NCI-H524 treated with DMSO at 0.1 percent for 48 hours (cell line): ENCODE data around the gene KCNQ1.

Source experiments
- DNase-seq: peaks from one replicate; lab custom pipeline; 2025; lab: John Stamatoyannopoulos, UW

KCNQ1 gene

DNA sequence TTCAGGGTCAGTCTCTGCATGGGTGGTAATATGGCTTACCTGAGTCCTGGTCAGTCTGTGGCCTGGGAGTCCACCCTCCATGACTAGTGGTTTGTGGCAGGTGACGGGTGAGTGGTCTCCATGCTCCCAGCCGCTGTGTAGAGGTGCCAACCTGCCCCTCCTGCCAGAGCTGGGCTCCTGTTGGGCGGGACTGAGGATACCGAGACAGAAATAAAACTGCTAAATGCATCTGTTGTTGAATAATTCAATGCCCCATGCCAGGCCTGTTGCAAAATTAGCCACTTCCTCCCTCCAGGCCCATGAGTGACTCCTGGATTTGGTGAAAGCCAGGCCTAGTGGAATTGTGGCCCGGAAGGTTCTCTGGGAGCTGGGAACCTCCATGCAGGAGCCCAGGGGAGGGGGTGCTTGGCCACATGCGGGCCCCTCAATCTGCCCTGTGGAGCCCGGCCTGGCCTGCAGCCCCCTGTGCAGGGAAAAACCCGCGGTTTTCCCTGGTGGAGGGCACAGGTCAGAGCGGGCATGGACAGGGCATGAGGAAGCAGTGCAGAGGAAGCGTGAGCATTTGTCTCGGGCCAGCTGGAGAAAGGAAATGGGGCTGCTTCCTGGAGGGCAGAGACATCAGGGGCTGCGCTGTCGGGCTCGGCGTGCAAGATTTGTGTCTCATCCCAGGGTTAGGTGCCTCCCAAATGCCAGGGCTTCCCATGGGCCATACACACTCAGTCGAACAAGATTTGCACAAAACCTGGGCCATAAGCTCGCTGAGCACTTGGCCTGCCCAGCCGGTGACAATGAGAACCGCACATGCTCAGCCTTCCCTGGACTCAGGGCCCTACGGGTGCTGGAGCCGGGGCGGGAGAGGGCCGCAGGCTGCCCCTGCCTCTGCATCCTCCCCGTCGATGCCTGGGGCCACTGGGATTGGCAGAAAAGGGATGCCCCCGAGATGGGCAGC, 66.9 kb downstream of the KCNQ1 start:
- DNase-seq: no peak

DNA sequence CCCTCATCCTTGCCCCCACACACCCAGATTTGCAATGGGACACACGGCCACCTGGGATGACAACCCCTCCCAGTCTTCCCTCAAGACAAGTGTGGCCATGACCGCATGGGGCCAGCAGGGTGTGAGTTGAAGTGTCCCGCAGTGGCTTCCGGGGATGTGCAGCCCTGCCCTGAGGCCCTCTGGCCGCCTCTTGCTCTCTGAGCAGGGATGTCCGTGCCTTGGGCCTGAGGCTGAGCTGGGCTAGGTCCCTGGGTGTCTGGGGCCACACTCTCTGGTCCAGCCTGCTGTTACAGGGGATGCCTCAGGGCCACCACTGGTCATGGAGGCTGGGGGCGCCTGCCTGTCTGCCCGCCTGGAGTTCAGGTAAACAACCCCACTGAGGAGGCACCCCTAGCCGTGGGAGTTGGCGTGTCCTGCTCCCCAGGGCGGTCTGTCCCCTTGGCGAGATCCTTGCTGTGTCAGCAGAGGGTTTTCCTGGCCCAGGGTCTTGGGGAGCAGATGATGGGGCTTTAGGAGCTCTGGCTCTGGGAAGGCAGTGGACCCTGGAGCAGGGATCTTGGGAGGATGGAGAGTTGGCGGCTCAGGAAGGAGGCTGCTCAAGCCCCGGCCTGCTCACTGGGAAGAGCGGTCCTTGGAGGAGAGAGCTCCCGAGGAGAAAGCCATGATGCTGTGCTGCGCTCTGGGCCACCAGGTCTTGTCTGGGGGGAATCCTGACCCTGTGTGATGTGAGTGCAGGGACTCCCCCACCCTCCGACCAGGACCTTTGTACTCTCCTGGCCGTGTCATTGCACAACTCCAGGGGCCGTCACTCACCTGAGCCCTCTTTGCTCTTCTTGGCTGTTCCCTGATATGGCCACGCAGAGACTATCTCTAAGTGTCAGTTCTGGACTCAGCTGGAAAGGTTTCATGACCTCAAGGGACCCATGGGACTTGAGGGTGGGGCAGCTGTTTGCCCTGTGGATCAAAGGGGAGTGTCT, 67.9 kb downstream of the KCNQ1 start:
- DNase-seq: no peak

DNA sequence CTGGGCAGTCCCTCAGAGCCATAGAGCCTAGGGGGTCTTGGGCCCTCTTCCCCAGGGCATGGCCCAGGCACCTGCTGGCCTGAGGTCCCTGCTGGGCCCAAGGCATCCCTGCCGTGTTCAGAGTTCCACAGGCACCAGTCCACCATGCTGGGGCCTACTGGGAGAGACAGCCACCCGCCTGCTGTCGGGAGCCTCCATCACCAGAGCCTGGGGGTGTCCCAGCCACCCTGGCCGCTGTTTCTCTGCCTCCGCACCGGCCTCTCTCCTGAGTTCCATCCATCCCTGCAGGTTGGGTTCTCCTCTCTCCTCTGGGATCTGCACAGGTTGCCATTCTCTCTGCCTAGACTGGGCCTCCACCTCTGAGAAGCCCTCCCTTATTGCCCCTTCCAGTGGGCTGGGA, 68.6 kb downstream of the KCNQ1 start:
- DNase-seq: no peak

DNA sequence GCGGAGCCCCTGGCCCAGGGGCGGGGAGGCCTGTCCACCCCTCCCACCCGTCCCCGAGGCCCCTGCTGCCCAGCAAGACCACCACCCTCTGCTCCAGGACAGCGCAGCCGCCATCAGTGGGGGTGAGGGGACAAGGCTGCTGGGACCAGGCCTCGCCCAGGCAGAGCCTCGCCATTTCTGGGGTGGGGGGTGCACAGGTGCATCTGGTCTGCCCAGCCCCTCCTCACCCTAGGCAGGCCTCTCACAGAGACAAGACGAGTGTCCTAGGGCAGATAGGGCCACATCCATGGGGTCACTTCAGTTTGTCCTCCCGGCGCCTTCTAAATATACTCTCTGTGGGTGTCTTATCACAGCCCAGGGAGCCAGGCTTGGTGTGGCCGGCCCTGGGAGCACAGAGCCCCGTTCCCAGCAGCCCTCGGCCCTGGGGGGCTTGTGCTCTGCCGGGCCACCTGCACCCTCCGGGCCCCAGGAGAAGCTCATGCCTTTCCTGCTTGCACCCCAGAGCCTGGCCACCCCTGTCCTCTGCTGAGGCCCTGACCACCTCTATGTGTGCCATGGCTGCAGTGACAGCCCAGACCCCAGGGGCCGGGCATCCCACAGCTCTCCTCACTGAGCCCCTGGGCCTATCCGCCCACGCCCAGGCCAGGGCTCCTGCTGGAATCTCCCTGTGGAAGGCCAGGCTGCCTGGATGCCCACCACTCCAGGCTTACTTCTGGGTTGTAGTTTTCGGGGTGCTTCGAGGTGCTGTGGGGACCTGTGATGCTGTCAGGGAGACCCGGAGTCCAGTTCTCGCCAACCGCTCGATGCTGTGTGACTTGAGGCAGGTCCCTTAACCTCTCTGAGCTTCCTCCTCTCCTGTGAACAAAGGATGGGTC, 70.8 kb downstream of the KCNQ1 start:
- no peak for DNase-seq

- DNase-seq: no peak
Observed at GRCh38 chr11:2516276-2517015, 71.6 kb downstream of the KCNQ1 start.

- DNase-seq: no peak
Observed at GRCh38 chr11:2517016-2517385, 72.2 kb downstream of the KCNQ1 start.

DNA sequence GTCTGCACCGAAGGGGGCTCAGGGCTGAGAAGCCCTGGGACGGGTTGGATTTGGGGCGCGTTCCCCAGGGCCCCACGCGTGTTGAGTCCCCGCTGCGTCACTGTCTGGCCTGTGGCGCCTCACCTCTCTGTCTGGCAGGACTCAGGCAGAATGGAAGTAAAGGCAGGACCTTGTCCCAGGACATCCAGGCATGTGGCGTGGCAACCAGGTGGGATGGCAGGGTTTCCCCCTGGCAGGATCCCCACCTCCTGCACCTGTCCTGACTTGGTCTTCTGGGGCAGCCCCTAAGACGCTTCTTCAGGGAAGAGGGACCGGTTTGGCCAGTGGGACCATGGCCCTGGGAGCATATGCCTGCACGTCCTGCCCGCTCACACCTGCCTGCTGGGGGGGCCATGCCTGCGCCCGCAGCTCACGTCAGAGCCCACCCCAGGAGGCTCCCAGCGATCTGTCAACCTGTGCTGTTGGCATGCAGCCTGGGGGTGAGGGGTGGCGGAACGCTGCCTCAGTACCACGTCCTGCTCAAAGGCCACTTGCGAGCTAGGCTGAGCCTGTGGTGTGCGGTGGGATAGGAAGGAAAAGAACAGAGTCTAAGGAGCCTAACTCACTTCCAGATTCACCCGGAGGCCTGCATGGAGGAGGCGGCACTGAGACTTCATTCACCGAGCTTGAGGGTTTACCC, 72.7 kb downstream of the KCNQ1 start:
- DNase-seq: no peak

- no peak for DNase-seq
Observed at GRCh38 chr11:2518111-2518982, 73.5 kb downstream of the KCNQ1 start.

DNA sequence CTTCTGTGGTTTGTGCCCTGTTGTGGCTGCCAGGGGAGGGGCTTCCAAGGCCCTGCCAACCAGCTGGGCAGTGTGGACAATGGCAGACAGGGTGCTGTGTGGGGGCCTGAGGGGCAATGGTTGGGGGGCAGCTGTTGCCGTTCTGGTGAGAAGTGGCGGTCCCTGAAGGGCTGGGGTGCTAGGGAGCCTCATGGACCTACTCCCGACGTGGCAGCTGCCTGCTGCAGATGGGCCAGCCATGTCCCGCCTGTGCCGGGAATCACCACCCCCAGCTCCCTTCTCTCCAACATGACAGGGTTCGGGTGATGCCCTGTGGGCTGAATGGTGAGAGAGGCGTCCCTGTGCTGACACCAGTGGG, 74.2 kb downstream of the KCNQ1 start:
- DNase-seq: no peak

DNA sequence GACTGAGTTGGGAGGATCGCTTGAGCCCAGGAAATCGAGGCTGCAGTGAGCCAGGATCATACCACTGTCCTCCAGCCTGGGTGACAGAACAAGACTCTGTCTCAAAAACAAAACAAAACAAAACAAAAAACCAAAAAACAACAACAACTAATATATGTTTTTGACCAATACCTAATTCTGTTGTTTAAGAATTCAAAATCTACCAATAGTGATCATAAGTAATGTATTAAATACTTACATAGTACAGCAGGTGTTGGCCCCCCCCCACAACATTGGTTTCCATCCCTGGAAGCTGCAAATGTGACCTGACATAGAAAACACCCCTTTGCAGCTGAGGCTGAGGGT, 74.7 kb downstream of the KCNQ1 start:
- no peak for DNase-seq

DNA sequence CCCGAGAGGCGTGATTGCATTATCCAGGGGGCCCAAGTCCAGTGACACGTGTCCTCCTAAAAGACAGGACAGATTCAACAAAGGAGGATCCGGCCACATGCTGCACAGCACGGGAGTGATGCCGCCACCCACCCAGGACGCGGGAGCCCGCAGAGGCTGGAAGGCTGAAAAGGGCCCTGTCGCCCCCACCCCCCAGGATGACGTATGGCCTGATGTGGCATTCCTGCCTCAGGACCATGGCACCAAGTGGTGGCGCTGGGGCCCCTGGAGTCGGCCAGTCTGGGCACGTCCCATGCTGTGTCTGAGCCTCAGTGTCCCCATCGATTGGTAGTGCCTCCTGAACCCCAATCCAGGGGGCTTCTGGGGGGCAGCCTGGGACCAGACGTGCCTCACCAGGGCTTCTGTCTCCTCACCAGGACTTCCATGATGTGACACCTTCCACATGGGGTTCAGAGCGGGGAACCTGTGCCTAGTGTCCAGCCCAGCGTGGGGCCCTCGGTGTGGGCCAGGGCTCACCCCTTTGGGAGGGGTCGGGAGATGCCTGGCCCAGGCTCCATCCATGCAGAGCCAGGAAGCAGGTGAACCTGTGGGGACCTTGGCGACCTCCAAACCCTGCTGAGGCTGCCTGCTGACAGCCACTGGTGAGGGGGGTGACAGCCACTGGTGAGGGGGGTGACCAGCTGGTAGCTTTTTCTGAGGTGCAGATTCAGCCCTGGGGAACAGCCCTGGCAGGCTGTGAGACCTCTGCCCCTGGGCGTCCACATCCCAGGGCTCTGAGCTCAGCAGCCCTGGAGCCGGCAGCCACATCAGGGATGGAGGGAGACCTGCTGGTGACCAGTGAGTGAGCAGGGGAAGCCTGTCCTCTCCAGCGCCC, 75.3 kb downstream of the KCNQ1 start:
- no peak for DNase-seq

- no peak for DNase-seq
Observed at GRCh38 chr11:2520736-2521035, 75.9 kb downstream of the KCNQ1 start.

- DNase-seq: no peak
Observed at GRCh38 chr11:2521081-2521732, 76.4 kb downstream of the KCNQ1 start.

GRCh38 chr11:2521733-2522630, 77.2 kb downstream of the KCNQ1 start:
- no peak for DNase-seq

- no peak for DNase-seq
Observed at GRCh38 chr11:2522631-2523255, 77.9 kb downstream of the KCNQ1 start.

DNA sequence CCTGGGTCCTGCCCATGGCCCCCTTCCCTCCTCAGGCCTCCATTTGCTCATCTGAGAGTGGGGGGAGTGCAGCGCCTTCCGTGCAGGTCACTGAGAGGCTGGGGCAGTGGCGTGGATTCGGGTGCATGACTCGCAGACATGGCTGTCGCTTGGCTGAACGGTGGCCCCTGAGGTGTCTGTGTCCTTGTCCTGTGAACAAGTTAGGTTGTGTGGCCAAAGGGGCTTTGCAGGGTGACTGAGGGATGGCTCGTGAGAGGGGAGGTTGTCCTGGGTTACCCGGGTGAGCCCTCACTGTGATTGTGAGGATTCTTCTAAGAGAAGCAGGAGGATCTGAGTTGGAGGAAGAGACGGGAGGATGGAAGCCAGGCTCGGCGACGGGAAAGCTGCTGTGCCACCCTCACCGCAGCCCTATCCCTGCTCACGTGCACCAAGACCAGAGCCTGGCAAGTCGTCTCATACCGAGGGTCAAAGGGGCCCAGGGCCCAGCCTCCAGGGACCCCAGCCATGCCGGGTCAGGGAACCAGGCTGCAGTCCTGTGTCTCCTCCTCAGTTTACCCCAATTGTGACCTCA, 79.1 kb downstream of the KCNQ1 start:
- DNase-seq: no peak
